Endodermal cell (in vitro differentiated cells): Measurements from ENCODE around the gene LPP. TPM values are rescaled to one million over a fixed set of nuclear protein-coding genes. Genes with fewer than 3 reads are reported as not detected.

Experiments used
- DNase-seq: peaks from one replicate; pipeline ENCODE4 v3.0.0-alpha.2; 2017
- H3K27ac ChIP-seq: 2 replicates; pipeline ENCODE4 v1.5.1; 2013; ENCODE audit warnings: mild to moderate bottlenecking, low read depth, low read length, moderate library complexity
- H3K27me3 ChIP-seq: 2 replicates; pipeline ENCODE4 v1.6.1; 2013; ENCODE audit warnings: mild to moderate bottlenecking, low read length, moderate library complexity; ENCODE audit not compliant: insufficient read depth, control insufficient read depth, poor library complexity, severe bottlenecking
- H3K36me3 ChIP-seq: 2 replicates; pipeline ENCODE4 v1.7.0; 2013; ENCODE audit warnings: mild to moderate bottlenecking, low read length, moderate library complexity; ENCODE audit not compliant: control insufficient read depth, insufficient read depth
- H3K4me1 ChIP-seq: one replicate; pipeline ENCODE4 v1.7.0; 2013; ENCODE audit warnings: low read length; ENCODE audit not compliant: control insufficient read depth, insufficient read depth
- H3K4me3 ChIP-seq: 2 replicates; pipeline ENCODE4 v1.5.1; 2013; ENCODE audit warnings: mild to moderate bottlenecking, low read length, moderate library complexity
- H3K9ac ChIP-seq: 2 replicates; pipeline ENCODE4 v1.6.1; 2013; ENCODE audit warnings: mild to moderate bottlenecking, low read length, moderate library complexity; ENCODE audit not compliant: poor library complexity, severe bottlenecking; ENCODE audit errors: extremely low read depth
- H3K9me3 ChIP-seq: 2 replicates; pipeline ENCODE4 v1.6.1; 2013; ENCODE audit warnings: mild to moderate bottlenecking, low read length, moderate library complexity; ENCODE audit not compliant: control insufficient read depth
- H3K27ac Mint-ChIP-seq: 2 replicates; pipeline ENCODE4 v1.8.0; 2020; ENCODE audit warnings: mixed read lengths
- H3K27me3 Mint-ChIP-seq: 2 replicates; pipeline ENCODE4 v1.8.0; 2021; ENCODE audit warnings: mild to moderate bottlenecking, mixed read lengths; ENCODE audit not compliant: insufficient read depth
- H3K36me3 Mint-ChIP-seq: 2 replicates; pipeline ENCODE4 v1.8.0; 2020; ENCODE audit warnings: low read depth, mixed read lengths
- H3K4me1 Mint-ChIP-seq: 2 replicates; pipeline ENCODE4 v1.8.0; 2020; ENCODE audit warnings: mixed read lengths
- H3K4me3 Mint-ChIP-seq: 2 replicates; pipeline ENCODE4 v1.8.0; 2020; ENCODE audit warnings: mild to moderate bottlenecking, moderate library complexity, mixed read lengths
- H3K9me3 Mint-ChIP-seq: 2 replicates; pipeline ENCODE4 v1.8.0; 2020; ENCODE audit warnings: mild to moderate bottlenecking, mixed read lengths
- CTCF ChIP-seq: fragments of 200-600 bp; sonication (generic); conservative IDR thresholded peaks from 2 replicates; pipeline ENCODE4 v1.5.0; 2021; ENCODE audit warnings: antibody characterized with exemption, mild to moderate bottlenecking
- WGBS, 2 experiments: methylation state at CpG; one replicate each; pipeline versions ENCODE4 v1.1.5 to v1.1.7; 2013; ENCODE audit warnings: missing lambda C conversion rate in 2 of 2, mixed read lengths in 1 of 2; ENCODE audit not compliant: insufficient coverage in 1 of 2, insufficient read length in 1 of 2; 5-methylcytosine and 5-hydroxymethylcytosine counted together
- total RNA-seq, 2 donors: library from RNA; stranded (reverse); fragmentation: NEBNext Ultra II Directional in 1 of 2; extraction: Animal tissue kit (Norgen Biotek cat#: 25700) in 1 of 2; gene quantifications; 2 replicates in 1 of 2; 3 replicates in 1 of 2; pipeline ENCODE4 v1.2.1, GENCODE V29; 2021

LPP gene
- total RNA-seq, 2 donors from 2014 or later, result 78.0 to 105 TPM

GRCh38 chr3:188338086-188338485 is 184.1 kb downstream of the LPP start:
- Histone ChIP-seq H3K9ac (no peak overlapping the region), H3K9me3 (no peaks in the 10 kb centered on the region), H3K27ac (no peak overlapping the region), H3K36me3 (peaks cover 18% of the 10 kb centered on the region), H3K27me3 (no peaks in the 10 kb centered on the region), H3K4me3 (no peak overlapping the region), H3K4me1 (peaks cover 5% of the 10 kb centered on the region)
- Mint-ChIP-seq H3K4me3 (no peak overlapping the region), H3K27ac (no peak overlapping the region), H3K4me1 (peaks cover 14% of the 10 kb centered on the region), H3K27me3 (no peaks in the 10 kb centered on the region), H3K9me3 (no peaks in the 10 kb centered on the region), H3K36me3 (no peaks in the 10 kb centered on the region)
- no peak for TF ChIP-seq CTCF
- DNase-seq, result no peak

GRCh38 chr3:188339410-188340295 is 185.7 kb downstream of the LPP start:
- Mint-ChIP-seq H3K36me3 (no peaks in the 10 kb centered on the region), H3K4me1 (peaks cover 14% of the 10 kb centered on the region), H3K4me3 (no peak overlapping the region), H3K27ac (no peak overlapping the region), H3K9me3 (no peaks in the 10 kb centered on the region), H3K27me3 (no peaks in the 10 kb centered on the region)
- WGBS, 2 experiments, result 90 to 94% methylated on average over 7 to 11 of the region's 11 CpGs
- no peak for TF ChIP-seq CTCF
- Histone ChIP-seq H3K27ac (no peak overlapping the region), H3K4me3 (no peak overlapping the region), H3K4me1 (peaks cover 5% of the 10 kb centered on the region), H3K27me3 (no peaks in the 10 kb centered on the region), H3K9me3 (no peaks in the 10 kb centered on the region), H3K9ac (no peak overlapping the region), H3K36me3 (peaks cover 20% of the 10 kb centered on the region)
- no peak for DNase-seq

- H3K27ac Mint-ChIP-seq, result no peak overlapping the region
- Histone ChIP-seq H3K9me3 (no peaks in the 10 kb centered on the region), H3K27me3 (no peaks in the 10 kb centered on the region), H3K4me3 (no peak overlapping the region), H3K36me3 (peaks cover 19% of the 10 kb centered on the region), H3K9ac (no peak overlapping the region), H3K27ac (no peak overlapping the region), H3K4me1 (peaks cover 5% of the 10 kb centered on the region)
- no peaks in the 10 kb centered on the region for H3K27me3 Mint-ChIP-seq
- 98 to 100% methylated on average over 1 to 2 of the region's 2 CpGs for WGBS, 2 experiments
- no peaks in the 10 kb centered on the region for H3K36me3 Mint-ChIP-seq
- H3K4me3 Mint-ChIP-seq, result no peak overlapping the region
- TF ChIP-seq CTCF, result no peak
- no peaks in the 10 kb centered on the region for H3K9me3 Mint-ChIP-seq
- H3K4me1 Mint-ChIP-seq, result peaks cover 14% of the 10 kb centered on the region
- DNase-seq, result no peak
These were observed 187.5 kb downstream of the LPP start for GRCh38 chr3:188341501-188341900.
